MCF 10A (cell line): ENCODE measurements around the gene ANKRD11. TPM values are rescaled to one million over a fixed set of nuclear protein-coding genes. Genes with fewer than 3 reads are reported as not detected.
A peak's percentile ranks its signal among the peaks of the same experiment; 100 is the strongest.

Source experiments
- BruUV-seq: library from RNA; stranded (reverse); fragments of 400-500 nt; replicated peaks from 2 replicates; lab custom pipeline; 2021; lab: Mats Ljungman, UMichigan
- CTCF ChIA-PET: fragments of 300-600 bp; sonication (Branson Sonifier 250); formaldehyde crosslinking; extraction: SDS; loops from one replicate; lab custom pipeline; 2021; ENCODE audit warnings: antibody characterized with exemption, inconsistent platforms; lab: Yijun Ruan, JAX
- POLR2A ChIA-PET: fragments of 300-600, 350-650 bp; sonication (Branson Sonifier 250); formaldehyde crosslinking; extraction: SDS; loops from one replicate; lab custom pipeline; 2020; ENCODE audit warnings: antibody characterized with exemption, inconsistent platforms; lab: Yijun Ruan, JAX
- DNase-seq: peaks from one replicate; pipeline ENCODE4 v3.0.0-alpha.2; 2018; ENCODE audit not compliant: unreplicated experiment
- H3K27ac Mint-ChIP-seq: one replicate; pipeline ENCODE4 v1.8.0; 2022; ENCODE audit warnings: mild to moderate bottlenecking, low read depth, mixed read lengths; ENCODE audit not compliant: unreplicated experiment
- H3K27me3 Mint-ChIP-seq: one replicate; pipeline ENCODE4 v1.8.0; 2022; ENCODE audit warnings: mixed read lengths; ENCODE audit not compliant: insufficient read depth, unreplicated experiment
- H3K36me3 Mint-ChIP-seq: one replicate; pipeline ENCODE4 v1.8.0; 2022; ENCODE audit warnings: mild to moderate bottlenecking, moderate library complexity, mixed read lengths; ENCODE audit not compliant: insufficient read depth, unreplicated experiment
- H3K4me1 Mint-ChIP-seq: one replicate; pipeline ENCODE4 v1.8.0; 2022; ENCODE audit warnings: mixed read lengths; ENCODE audit not compliant: insufficient read depth, unreplicated experiment
- H3K4me3 Mint-ChIP-seq: one replicate; pipeline ENCODE4 v1.8.0; 2022; ENCODE audit warnings: mild to moderate bottlenecking, moderate library complexity, mixed read lengths; ENCODE audit not compliant: unreplicated experiment
- H3K9me3 Mint-ChIP-seq: one replicate; pipeline ENCODE4 v1.8.0; 2022; ENCODE audit warnings: mixed read lengths; ENCODE audit not compliant: unreplicated experiment
- CTCF ChIP-seq: fragments of 200-600 bp; IDR thresholded peaks from one replicate; pipeline ENCODE4 v1.8.0; 2022; ENCODE audit warnings: antibody characterized with exemption, mild to moderate bottlenecking; ENCODE audit not compliant: unreplicated experiment
- intact Hi-C: fragments of 100-400 bp; cut with micrococcal nuclease; formaldehyde crosslinking; loops from 2 replicates; pipeline ENCODE4 v1.14.1; 2022
- total RNA-seq: library from RNA; stranded (reverse); gene quantifications from 2 replicates; pipeline ENCODE4 v1.2.3, GENCODE V29; 2022

ANKRD11 gene
- total RNA-seq, 1 experiment from 2014 or later, result 237 TPM

DNA sequence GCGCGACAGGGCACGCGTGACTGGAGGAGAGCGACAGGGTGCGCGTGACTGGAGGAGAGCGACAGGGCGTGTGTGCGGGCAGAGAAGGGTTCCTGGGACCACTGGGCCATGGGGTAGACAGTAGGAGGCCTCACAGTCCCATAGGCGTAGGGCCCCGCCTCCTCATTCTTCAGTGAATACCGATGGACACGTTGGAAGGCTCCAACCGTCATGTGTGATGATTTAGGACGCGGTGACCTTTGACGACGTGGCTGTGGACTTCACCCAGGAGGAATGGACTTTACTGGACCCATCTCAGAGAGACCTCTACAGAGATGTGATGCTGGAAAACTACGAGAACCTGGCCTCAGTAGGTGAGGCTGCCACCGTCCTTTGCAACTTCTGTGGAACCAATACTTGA, 267.4 kb downstream of the ANKRD11 start:
- H3K4me3 Mint-ChIP-seq, result no peak overlapping the region

DNA sequence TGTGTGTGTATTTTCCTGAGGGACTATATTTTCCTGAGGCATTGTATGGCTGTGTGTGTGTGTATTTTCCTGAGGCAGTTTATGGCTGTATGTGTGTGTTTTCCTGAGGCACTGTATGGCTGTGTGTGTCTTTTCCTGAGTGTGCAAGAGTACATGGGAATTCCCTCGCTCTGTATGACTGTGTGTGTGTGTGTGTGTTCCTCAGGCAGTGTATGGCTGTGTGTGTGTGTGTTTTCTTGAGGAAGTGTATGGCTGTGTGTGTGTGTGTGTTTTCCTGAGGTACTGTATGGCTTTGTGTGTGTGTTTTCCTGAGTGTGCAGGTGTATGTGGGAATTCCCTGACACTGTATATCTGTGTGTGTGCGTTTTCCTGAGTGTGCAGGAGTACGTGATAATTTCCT, 268.8 kb downstream of the ANKRD11 start:
- H3K27me3 Mint-ChIP-seq, result no peaks in the 10 kb centered on the region
- CTCF ChIA-PET, result no interaction called here
- BruUV-seq, result no TSS peak
- no peak overlapping the region for H3K27ac Mint-ChIP-seq
- no peak for DNase-seq
- peaks cover 1% of the 10 kb centered on the region for H3K4me1 Mint-ChIP-seq
- no peak for TF ChIP-seq CTCF
- H3K36me3 Mint-ChIP-seq, result peaks cover 52% of the 10 kb centered on the region
- POLR2A ChIA-PET, result no interaction called here
- no peak overlapping the region for H3K4me3 Mint-ChIP-seq
- intact Hi-C loops, result no loop called here
- peaks cover 7% of the 10 kb centered on the region for H3K9me3 Mint-ChIP-seq

More for the DNA sequence above, 267.4 kb downstream of the ANKRD11 start:
- BruUV-seq, result no TSS peak
- Mint-ChIP-seq H3K4me1 (no peaks in the 10 kb centered on the region), H3K36me3 (peaks cover 60% of the 10 kb centered on the region), H3K27ac (no peak overlapping the region), H3K9me3 (peaks cover 7% of the 10 kb centered on the region), H3K27me3 (no peaks in the 10 kb centered on the region)
- CTCF ChIA-PET, result no interaction called here
- POLR2A ChIA-PET, result no interaction called here
- intact Hi-C loops, result no loop called here
- no peak for DNase-seq
- TF ChIP-seq CTCF, result no peak

DNA sequence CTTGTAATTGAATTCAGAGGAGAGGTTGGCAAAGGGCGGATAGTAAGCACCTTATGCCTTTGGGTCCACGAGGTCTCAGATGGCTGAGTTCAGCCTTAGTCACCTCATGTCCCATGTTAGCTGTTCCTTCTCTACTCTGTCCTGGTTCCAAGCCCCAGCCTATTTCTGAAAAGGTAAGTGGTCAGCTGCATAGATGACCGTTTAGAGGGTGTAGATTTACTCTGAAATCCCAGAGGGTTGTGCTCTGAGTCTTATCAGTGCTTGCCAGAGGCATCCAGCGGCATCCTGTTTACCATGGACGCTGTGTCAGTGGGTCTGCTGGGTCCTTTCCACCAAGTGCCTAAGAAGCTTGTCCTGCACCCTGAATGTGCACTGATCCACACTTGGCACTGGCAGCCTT, 271.0 kb downstream of the ANKRD11 start:
- intact Hi-C loops, result no loop called here
- no peak overlapping the region for H3K27ac Mint-ChIP-seq
- H3K36me3 Mint-ChIP-seq, result peaks cover 30% of the 10 kb centered on the region
- H3K4me1 Mint-ChIP-seq, result peaks cover 6% of the 10 kb centered on the region
- no peaks in the 10 kb centered on the region for H3K27me3 Mint-ChIP-seq
- no peak for TF ChIP-seq CTCF
- no peaks in the 10 kb centered on the region for H3K9me3 Mint-ChIP-seq
- DNase-seq, result no peak
- ChIA-PET POLR2A (interaction anchor here (0.6 kb wide), 2 partner anchors 346 to 367 kb away, joined by 3 read pairs; no protein-coding TSS in a partner anchor), CTCF (interaction anchor here (1.2 kb wide), 1 partner anchor 21 kb away, joined by 6 read pairs; no protein-coding TSS in a partner anchor)
- H3K4me3 Mint-ChIP-seq, result peak overlapping the region; percentile 45
- no TSS peak for BruUV-seq

Other genes with a start within 250 kb of the ANKRD11 start
- gene SPG7, start 17.8 kb upstream of the ANKRD11 start, total RNA-seq, result 82.4 and 92.3 TPM in 2 replicates
- 3,133 and 3,148 TPM in 2 replicates for gene RPL13, start 70.1 kb upstream of the ANKRD11 start, total RNA-seq
- gene CPNE7, start 85.2 kb upstream of the ANKRD11 start, total RNA-seq, result 86.8 and 92.4 TPM in 2 replicates
- gene DPEP1, start 123.1 kb upstream of the ANKRD11 start, total RNA-seq, result 0.29 and 0.82 TPM in 2 replicates
- 59.7 and 62.4 TPM in 2 replicates for gene CHMP1A, start 167.1 kb upstream of the ANKRD11 start, total RNA-seq
- 7.2 and 9.5 TPM in 2 replicates for gene SPATA33, start 167.3 kb upstream of the ANKRD11 start, total RNA-seq
- 73.0 and 83.4 TPM in 2 replicates for gene CDK10, start 196.1 kb upstream of the ANKRD11 start, total RNA-seq
- gene SPATA2L, start 211.1 kb upstream of the ANKRD11 start, total RNA-seq, result 12.1 and 12.5 TPM in 2 replicates
- 12.0 and 13.2 TPM in 2 replicates for gene VPS9D1, start 230.3 kb upstream of the ANKRD11 start, total RNA-seq
- gene ZNF276, start 231.0 kb upstream of the ANKRD11 start, total RNA-seq, result 32.7 and 33.6 TPM in 2 replicates